Chondrocyte (in vitro differentiated cells): ENCODE measurements around the gene KIAA1217. TPM values are rescaled to one million over a fixed set of nuclear protein-coding genes. Genes with fewer than 3 reads are reported as not detected.
"Not testable (repeated sequence)": the region's sequence is repeated elsewhere in the genome, so short reads cannot be mapped to it uniquely, and the experiment has no call there.

Source experiments
- DNase-seq: peaks from one replicate; pipeline ENCODE4 v3.0.0; 2021; ENCODE audit warnings: mixed read lengths, low spot score
- H3K27ac Mint-ChIP-seq: one replicate; pipeline ENCODE4 v1.8.0; 2021; ENCODE audit warnings: mild to moderate bottlenecking, moderate library complexity, mixed read lengths; ENCODE audit not compliant: unreplicated experiment
- H3K27me3 Mint-ChIP-seq: 2 replicates; pipeline ENCODE4 v1.8.0; 2021; ENCODE audit warnings: low read depth, mixed read lengths
- H3K36me3 Mint-ChIP-seq: 2 replicates; pipeline ENCODE4 v1.8.0; 2021; ENCODE audit warnings: low read depth, mixed read lengths
- H3K4me1 Mint-ChIP-seq: 2 replicates; pipeline ENCODE4 v1.8.0; 2021; ENCODE audit warnings: low read depth, mild to moderate bottlenecking, mixed read lengths
- H3K4me3 Mint-ChIP-seq: one replicate; pipeline ENCODE4 v1.8.0; 2021; ENCODE audit warnings: mild to moderate bottlenecking, moderate library complexity, mixed read lengths; ENCODE audit not compliant: unreplicated experiment
- H3K9me3 Mint-ChIP-seq: 2 replicates; pipeline ENCODE4 v1.8.0; 2021; ENCODE audit warnings: low read depth, mixed read lengths
- total RNA-seq: library from RNA; stranded (reverse); gene quantifications from 3 replicates; pipeline ENCODE4 v1.2.1, GENCODE V29; 2021
- TF ChIP-seq, protein P1 (sequence below): fragments of 200-600 bp; sonication (generic); IDR thresholded peaks from 2 replicates; pipeline ENCODE4 v1.5.0; 2021; ENCODE audit warnings: antibody characterized with exemption, mild to moderate bottlenecking, moderate library complexity

Gene KIAA1217
- total RNA-seq, 1 donor from 2014 or later, result 13.2 TPM

DNA sequence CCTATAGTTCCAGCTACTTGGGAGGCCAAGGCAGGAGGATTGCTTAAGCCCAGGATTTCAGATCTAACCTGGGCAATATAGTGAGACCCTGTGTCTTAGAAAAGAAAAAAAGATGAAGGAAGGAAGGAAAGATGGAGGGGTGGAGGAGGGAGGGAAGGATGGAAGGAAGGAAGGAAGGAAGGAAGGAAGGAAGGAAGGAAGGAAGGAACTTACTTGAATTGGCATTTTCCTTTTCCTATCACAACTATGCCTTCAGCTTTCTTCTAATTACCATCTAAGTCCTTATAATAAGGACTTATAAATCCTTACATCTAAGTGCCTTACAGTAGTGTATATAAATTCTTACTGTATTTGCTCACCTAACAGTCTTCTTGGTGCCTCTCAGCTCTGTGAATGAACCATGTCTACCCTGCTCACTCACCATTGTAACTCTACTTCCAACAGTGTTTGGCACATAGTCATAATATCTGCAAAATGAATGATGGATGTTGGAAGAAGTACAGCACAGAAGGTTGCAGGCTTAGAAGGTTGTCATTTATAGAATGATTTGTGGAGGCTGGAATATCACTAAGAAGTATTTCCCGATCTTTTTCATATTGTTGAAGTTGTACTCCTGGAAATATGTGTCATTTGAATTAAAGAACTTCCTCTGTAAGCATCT lies 125.5 kb downstream of the KIAA1217 start:
- Mint-ChIP-seq H3K36me3 (no peaks in the 10 kb centered on the region), H3K4me1 (peaks cover 39% of the 10 kb centered on the region), H3K4me3 (no peak overlapping the region), H3K27ac (peak overlapping the region; percentile 11), H3K27me3 (no peaks in the 10 kb centered on the region), H3K9me3 (peaks cover 2% of the 10 kb centered on the region)
- DNase-seq, result no peak
- TF ChIP-seq, protein P1, sequence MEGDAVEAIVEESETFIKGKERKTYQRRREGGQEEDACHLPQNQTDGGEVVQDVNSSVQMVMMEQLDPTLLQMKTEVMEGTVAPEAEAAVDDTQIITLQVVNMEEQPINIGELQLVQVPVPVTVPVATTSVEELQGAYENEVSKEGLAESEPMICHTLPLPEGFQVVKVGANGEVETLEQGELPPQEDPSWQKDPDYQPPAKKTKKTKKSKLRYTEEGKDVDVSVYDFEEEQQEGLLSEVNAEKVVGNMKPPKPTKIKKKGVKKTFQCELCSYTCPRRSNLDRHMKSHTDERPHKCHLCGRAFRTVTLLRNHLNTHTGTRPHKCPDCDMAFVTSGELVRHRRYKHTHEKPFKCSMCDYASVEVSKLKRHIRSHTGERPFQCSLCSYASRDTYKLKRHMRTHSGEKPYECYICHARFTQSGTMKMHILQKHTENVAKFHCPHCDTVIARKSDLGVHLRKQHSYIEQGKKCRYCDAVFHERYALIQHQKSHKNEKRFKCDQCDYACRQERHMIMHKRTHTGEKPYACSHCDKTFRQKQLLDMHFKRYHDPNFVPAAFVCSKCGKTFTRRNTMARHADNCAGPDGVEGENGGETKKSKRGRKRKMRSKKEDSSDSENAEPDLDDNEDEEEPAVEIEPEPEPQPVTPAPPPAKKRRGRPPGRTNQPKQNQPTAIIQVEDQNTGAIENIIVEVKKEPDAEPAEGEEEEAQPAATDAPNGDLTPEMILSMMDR, result no peak

DNA sequence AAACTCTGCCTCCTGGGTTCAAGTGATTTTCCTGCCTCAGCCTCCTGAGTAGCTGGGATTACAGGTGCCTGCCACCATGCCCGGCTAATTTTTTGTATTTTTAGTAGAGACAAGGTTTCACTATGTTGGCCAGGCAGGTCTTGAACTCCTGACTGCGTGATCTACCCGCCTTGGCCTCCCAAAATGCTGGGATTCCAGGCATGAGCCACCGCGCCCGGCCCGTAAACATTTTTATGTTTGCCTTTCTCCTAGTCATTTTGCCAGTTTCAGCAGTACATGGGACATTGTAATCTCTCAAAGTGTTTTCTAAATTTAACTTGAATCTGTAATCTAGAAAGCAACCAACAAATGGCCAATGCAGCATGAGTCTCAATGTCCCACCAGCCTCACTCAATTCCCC lies 128.8 kb downstream of the KIAA1217 start:
- H3K36me3 Mint-ChIP-seq, H3K27ac Mint-ChIP-seq, DNase-seq, H3K27me3 Mint-ChIP-seq, H3K9me3 Mint-ChIP-seq, H3K4me3 Mint-ChIP-seq: not testable (repeated sequence)
- H3K4me1 Mint-ChIP-seq, result peaks cover 29% of the 10 kb centered on the region

DNA sequence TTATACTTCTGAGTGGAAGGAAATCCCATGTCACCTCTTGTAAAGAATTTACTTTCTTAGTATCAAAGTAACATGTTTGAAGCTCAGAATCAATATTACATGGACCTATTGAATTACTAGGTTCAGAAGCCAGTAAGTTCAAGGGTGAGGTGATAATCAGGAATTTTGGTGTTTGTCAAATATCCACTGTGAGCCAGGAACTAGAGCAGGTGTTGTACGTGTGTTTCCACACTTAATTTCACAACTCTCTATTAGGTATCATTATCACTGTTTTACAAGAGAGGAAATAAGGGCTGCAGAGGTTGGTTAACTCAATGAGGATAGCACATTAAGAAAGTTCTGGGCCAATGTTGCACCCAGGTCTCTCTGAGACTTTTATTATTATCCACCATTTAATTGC lies 130.4 kb downstream of the KIAA1217 start:
- Mint-ChIP-seq H3K4me3 (no peak overlapping the region), H3K27ac (no peak overlapping the region), H3K27me3 (no peaks in the 10 kb centered on the region), H3K36me3 (no peaks in the 10 kb centered on the region), H3K9me3 (peaks cover 2% of the 10 kb centered on the region), H3K4me1 (peaks cover 22% of the 10 kb centered on the region)
- TF ChIP-seq, protein P1, result no peak
- no peak for DNase-seq

DNA sequence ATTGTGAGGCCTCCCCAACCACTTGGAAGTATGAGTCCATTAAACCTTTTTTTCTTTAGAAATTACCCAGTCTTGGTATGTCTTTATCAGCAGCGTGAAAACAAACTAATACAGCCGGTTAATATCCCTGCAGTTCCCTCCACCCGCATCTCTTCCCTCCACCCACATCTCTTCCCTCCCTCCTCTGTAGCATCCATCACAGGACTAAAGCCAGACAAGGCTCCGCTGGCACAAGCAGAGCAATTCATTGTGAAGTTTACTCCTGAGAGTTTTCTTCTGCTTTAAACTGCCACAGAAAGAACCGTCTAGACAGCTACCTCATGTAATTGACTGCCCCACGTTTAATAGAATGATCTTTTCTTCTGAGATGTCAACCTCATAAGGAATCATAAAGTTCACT lies 131.5 kb downstream of the KIAA1217 start:
- TF ChIP-seq, protein P1, result no peak
- H3K4me1 Mint-ChIP-seq, result peaks cover 27% of the 10 kb centered on the region
- H3K36me3 Mint-ChIP-seq, result no peaks in the 10 kb centered on the region
- H3K27me3 Mint-ChIP-seq, result no peaks in the 10 kb centered on the region
- DNase-seq, result no peak
- no peak overlapping the region for H3K27ac Mint-ChIP-seq
- no peak overlapping the region for H3K4me3 Mint-ChIP-seq
- H3K9me3 Mint-ChIP-seq, result peaks cover 2% of the 10 kb centered on the region

DNA sequence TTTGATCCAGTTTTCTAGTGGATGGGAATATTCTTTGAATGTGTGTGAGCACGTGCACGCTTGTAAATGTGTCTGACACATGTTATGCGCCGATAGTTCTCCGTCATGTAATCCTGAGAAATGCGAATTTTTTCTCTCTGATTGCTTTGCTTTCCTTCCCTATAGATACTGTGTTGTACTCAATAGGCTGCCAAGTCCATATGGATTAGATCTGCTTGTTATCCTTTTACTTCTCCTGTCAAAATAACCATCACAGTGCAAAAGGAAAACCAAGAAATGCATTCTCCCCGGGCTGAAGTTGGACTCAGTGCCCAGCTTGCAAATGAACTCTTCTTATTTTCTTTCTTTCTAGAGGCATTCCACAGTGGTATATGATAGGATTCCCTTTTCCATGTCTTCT lies 131.9 kb downstream of the KIAA1217 start:
- no peak for DNase-seq
- no peak overlapping the region for H3K27ac Mint-ChIP-seq
- H3K9me3 Mint-ChIP-seq, result peaks cover 2% of the 10 kb centered on the region
- H3K36me3 Mint-ChIP-seq, result no peaks in the 10 kb centered on the region
- H3K27me3 Mint-ChIP-seq, result no peaks in the 10 kb centered on the region
- no peak overlapping the region for H3K4me3 Mint-ChIP-seq
- peaks cover 27% of the 10 kb centered on the region for H3K4me1 Mint-ChIP-seq
- TF ChIP-seq, protein P1, result no peak

DNA sequence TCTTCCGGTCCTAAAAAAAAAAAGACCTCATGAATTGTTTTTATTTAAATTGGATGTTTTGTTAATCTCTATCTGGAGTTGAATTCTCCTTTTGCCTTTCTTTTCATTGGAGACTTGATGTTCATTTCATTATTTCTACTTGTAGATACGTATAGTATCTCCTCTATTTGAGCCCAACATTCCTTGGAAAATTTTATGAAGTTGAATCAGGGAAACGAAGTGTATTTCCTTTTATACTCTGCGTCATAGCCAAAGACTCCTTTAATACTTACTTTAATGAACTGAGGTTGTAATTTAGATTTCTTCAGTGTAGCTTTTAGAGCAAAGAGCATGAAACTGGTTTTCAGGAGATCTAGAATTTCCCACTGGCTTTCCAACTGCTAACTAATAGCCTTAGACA lies 132.4 kb downstream of the KIAA1217 start:
- Mint-ChIP-seq H3K36me3 (no peaks in the 10 kb centered on the region), H3K4me1 (peaks cover 27% of the 10 kb centered on the region), H3K4me3 (no peak overlapping the region), H3K27me3 (no peaks in the 10 kb centered on the region), H3K27ac (no peak overlapping the region), H3K9me3 (peaks cover 1% of the 10 kb centered on the region)
- TF ChIP-seq, protein P1, result no peak
- no peak for DNase-seq
